ENCODE data around the gene ALK.

Gene ALK

DNA sequence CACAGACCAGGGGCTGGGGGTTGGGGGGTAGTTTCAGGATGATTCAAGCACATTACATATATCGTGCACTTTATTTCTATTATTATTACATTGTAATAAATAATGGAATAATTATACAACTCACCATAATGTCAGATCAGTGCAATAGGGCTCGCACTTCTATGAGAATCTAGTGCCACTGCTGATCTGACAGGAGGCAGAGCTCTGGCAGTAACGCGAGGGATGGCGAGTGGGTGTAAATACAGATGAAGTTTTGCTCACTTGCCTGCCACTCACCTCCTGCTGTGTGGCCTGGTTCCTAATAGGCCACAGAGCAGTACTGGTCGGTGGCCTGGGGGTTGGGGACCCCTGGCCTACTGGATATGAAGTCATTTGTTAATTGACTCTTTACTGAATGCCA is 615.6 kb downstream of the ALK start:
- no peaks in the 10 kb centered on the region for H3K79me2 ChIP-seq (ENCODE audit: low read length)
- H3K4me3 ChIP-seq (ENCODE audit: low read length), result no peak overlapping the region
- TF ChIP-seq EZH2phosphoT487 (IDR thresholded peaks at IDR 0.05; ENCODE audit: low read depth), result no peak
- TF ChIP-seq, protein P1, sequence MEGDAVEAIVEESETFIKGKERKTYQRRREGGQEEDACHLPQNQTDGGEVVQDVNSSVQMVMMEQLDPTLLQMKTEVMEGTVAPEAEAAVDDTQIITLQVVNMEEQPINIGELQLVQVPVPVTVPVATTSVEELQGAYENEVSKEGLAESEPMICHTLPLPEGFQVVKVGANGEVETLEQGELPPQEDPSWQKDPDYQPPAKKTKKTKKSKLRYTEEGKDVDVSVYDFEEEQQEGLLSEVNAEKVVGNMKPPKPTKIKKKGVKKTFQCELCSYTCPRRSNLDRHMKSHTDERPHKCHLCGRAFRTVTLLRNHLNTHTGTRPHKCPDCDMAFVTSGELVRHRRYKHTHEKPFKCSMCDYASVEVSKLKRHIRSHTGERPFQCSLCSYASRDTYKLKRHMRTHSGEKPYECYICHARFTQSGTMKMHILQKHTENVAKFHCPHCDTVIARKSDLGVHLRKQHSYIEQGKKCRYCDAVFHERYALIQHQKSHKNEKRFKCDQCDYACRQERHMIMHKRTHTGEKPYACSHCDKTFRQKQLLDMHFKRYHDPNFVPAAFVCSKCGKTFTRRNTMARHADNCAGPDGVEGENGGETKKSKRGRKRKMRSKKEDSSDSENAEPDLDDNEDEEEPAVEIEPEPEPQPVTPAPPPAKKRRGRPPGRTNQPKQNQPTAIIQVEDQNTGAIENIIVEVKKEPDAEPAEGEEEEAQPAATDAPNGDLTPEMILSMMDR (IDR thresholded peaks at IDR 0.05; ENCODE audit: low read depth, low read length), result no peak
- H3K9me3 ChIP-seq (ENCODE audit: insufficient read depth, low read length), result no peaks in the 10 kb centered on the region
- H3K4me1 ChIP-seq (ENCODE audit: low read length), result no peaks in the 10 kb centered on the region
- H4K20me1 ChIP-seq (ENCODE audit: insufficient read depth, low read length), result no peaks in the 10 kb centered on the region
- no peak overlapping the region for H3K27ac ChIP-seq (ENCODE audit: low read length)
- peaks cover 32% of the 10 kb centered on the region for H3K27me3 ChIP-seq (ENCODE audit: low read depth, low read length)
- no peak overlapping the region for H3K4me2 ChIP-seq (ENCODE audit: low read length)
- H2AFZ ChIP-seq (ENCODE audit: low read depth, low read length), result no peak overlapping the region
- no peak overlapping the region for H3K9ac ChIP-seq (ENCODE audit: low read length)
- H3K36me3 ChIP-seq (replicated peaks; ENCODE audit: low read depth, low read length), result no peaks in the 10 kb centered on the region

DNA sequence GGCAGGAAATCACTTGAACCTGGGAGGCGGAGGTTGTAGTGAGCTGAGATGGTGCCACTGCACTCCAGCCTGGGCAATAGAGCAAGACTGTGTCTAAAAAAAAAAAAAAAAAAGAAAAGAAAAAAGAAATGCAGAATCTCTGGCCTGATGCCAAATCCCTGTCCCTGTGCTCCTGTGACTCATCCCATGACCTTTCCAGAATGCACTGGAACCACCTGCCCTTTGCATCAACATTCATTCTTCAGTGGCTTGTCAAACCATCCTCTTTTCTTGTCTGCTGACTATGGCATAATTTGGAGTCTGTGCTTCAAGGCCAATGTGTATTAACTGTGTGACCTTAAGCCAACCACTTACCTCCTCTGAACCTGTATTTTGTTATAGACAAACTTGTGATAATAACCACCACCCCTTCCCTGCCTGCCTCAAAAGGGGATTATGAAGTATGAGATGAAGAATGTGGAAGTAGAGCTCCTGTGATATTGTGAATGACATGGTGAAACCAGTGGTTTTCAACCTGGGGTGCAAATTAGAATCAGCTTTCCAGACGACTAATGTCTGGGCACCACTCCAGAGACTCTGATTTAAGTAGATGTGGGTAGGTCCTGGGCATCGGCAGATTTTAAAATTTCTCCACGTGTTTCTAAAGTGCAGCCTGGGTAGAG is 616.9 kb downstream of the ALK start:
- H3K27me3 ChIP-seq (ENCODE audit: low read depth, low read length), result peaks cover 32% of the 10 kb centered on the region
- no peak overlapping the region for H3K9ac ChIP-seq (ENCODE audit: low read length)
- H3K27ac ChIP-seq (ENCODE audit: low read length), result no peak overlapping the region
- H3K79me2 ChIP-seq (ENCODE audit: low read length), result no peaks in the 10 kb centered on the region
- no peak overlapping the region for H3K4me2 ChIP-seq (ENCODE audit: low read length)
- H2AFZ ChIP-seq (ENCODE audit: low read depth, low read length), result no peak overlapping the region
- H3K4me1 ChIP-seq (ENCODE audit: low read length), result no peaks in the 10 kb centered on the region
- no peaks in the 10 kb centered on the region for H3K9me3 ChIP-seq (ENCODE audit: insufficient read depth, low read length)
- H4K20me1 ChIP-seq (ENCODE audit: insufficient read depth, low read length), result no peaks in the 10 kb centered on the region
- H3K4me3 ChIP-seq (ENCODE audit: low read length), result no peak overlapping the region
- TF ChIP-seq, protein P1 (IDR thresholded peaks at IDR 0.05; ENCODE audit: low read depth, low read length), result no peak
- no peak for TF ChIP-seq EZH2phosphoT487 (IDR thresholded peaks at IDR 0.05; ENCODE audit: low read depth)
- no peaks in the 10 kb centered on the region for H3K36me3 ChIP-seq (replicated peaks; ENCODE audit: low read depth, low read length)

DNA sequence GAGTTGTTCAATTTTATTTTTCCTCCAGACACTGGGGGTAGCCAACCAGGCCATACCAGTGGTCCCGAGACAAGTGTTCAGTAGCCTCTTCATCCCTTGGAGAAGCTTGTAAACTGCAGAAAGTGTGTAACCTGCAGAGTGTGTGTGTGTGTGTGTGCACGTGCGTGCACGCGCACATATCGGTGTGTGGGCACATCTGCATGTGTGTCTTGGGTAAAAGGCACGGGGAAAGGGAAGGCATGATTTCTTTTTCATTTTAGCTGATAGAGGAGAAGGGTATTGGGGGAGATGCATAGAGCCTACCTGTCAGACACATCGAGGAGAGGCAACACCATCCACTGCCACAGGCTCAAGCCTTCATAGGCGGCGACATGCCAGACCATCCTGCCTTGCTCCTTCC is 624.8 kb downstream of the ALK start:
- Histone ChIP-seq H3K27me3 (ENCODE audit: low read depth, low read length) (peaks cover 74% of the 10 kb centered on the region), H3K9me3 (ENCODE audit: insufficient read depth, low read length) (no peaks in the 10 kb centered on the region), H2AFZ (ENCODE audit: low read depth, low read length) (no peak overlapping the region), H3K36me3 (replicated peaks; ENCODE audit: low read depth, low read length) (no peaks in the 10 kb centered on the region), H3K27ac (ENCODE audit: low read length) (no peak overlapping the region), H3K79me2 (ENCODE audit: low read length) (no peaks in the 10 kb centered on the region), H3K9ac (ENCODE audit: low read length) (no peak overlapping the region), H3K4me2 (ENCODE audit: low read length) (no peak overlapping the region), H4K20me1 (ENCODE audit: insufficient read depth, low read length) (no peaks in the 10 kb centered on the region), H3K4me3 (ENCODE audit: low read length) (no peak overlapping the region), H3K4me1 (ENCODE audit: low read length) (no peaks in the 10 kb centered on the region)
- TF ChIP-seq, protein P1 (IDR thresholded peaks at IDR 0.05; ENCODE audit: low read depth, low read length), result no peak
- no peak for TF ChIP-seq EZH2phosphoT487 (IDR thresholded peaks at IDR 0.05; ENCODE audit: low read depth)

GRCh38 chr2:29295845-29296244 is 625.5 kb downstream of the ALK start:
- H3K4me2 ChIP-seq (ENCODE audit: low read length), result no peak overlapping the region
- H3K79me2 ChIP-seq (ENCODE audit: low read length), result no peaks in the 10 kb centered on the region
- no peaks in the 10 kb centered on the region for H3K9me3 ChIP-seq (ENCODE audit: insufficient read depth, low read length)
- H3K27ac ChIP-seq (ENCODE audit: low read length), result no peak overlapping the region
- peaks cover 67% of the 10 kb centered on the region for H3K27me3 ChIP-seq (ENCODE audit: low read depth, low read length)
- H3K9ac ChIP-seq (ENCODE audit: low read length), result no peak overlapping the region
- H3K36me3 ChIP-seq (replicated peaks; ENCODE audit: low read depth, low read length), result no peaks in the 10 kb centered on the region
- H3K4me3 ChIP-seq (ENCODE audit: low read length), result no peak overlapping the region
- H2AFZ ChIP-seq (ENCODE audit: low read depth, low read length), result no peak overlapping the region
- no peaks in the 10 kb centered on the region for H4K20me1 ChIP-seq (ENCODE audit: insufficient read depth, low read length)
- no peak for TF ChIP-seq EZH2phosphoT487 (IDR thresholded peaks at IDR 0.05; ENCODE audit: low read depth)
- TF ChIP-seq, protein P1 (IDR thresholded peaks at IDR 0.05; ENCODE audit: low read depth, low read length), result peak; percentile 48
- no peaks in the 10 kb centered on the region for H3K4me1 ChIP-seq (ENCODE audit: low read length)
